ENCODE measurements around the gene MRPS24. TPM values are rescaled to one million over a fixed set of nuclear protein-coding genes. Genes with fewer than 3 reads are reported as not detected.

The MRPS24 gene
- total RNA-seq, 1 experiment from 2014 or later, result 135 TPM

DNA sequence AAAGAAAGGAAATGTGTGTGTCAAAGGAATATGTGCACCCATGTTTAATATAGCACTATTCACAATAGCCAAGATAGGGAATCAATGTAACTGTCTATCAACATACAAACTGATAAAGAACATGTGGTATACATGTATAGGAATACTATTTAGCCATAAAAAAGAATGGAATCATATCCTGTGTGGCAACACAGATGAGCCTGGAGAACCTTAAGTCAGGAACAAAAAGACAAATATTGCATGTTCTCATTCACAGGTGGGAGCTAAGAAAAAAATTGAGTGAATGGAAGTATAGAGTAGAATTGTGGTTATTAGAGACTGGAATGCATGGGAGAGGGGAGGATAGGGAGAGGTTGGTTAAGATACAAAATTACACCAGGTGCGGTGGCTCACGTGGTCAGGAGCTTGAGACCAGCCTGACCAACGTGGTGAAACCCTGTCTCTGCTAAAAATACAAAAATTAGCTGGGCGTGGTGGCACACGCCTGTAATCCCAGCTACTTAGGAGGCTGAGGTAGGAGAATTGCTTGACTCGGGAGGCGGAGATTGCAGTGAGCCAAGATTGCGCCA is 26.6 kb upstream of the MRPS24 start:
- peaks cover 4% of the 10 kb centered on the region; the same call in 1 of the 2 replicates for H3K9me3 Mint-ChIP-seq
- no peak for ATAC-seq
- no peak for DNase-seq (ENCODE audit: low spot score)
- H3K36me3 Mint-ChIP-seq, result no peaks in the 10 kb centered on the region
- ChIA-PET POLR2A (no interaction called here), CTCF (no interaction called here)
- H3K27me3 Mint-ChIP-seq (ENCODE audit: low read depth), result no peaks in the 10 kb centered on the region
- no peak overlapping the region for H3K4me3 Mint-ChIP-seq
- H3K27ac Mint-ChIP-seq, result no peak overlapping the region
- no peaks in the 10 kb centered on the region for H3K4me1 Mint-ChIP-seq
- TF ChIP-seq USF2 (CRISPR knock-in tag; IDR thresholded peaks at IDR 0.05) (no peak), RELA (CRISPR knock-in tag; IDR thresholded peaks at IDR 0.05; ENCODE audit: borderline replicate concordance) (no peak), OVOL2 (CRISPR knock-in tag; IDR thresholded peaks at IDR 0.05; ENCODE audit: borderline replicate concordance) (no peak), ZNF232 (CRISPR knock-in tag; IDR thresholded peaks at IDR 0.05) (no peak), GRHL2 (CRISPR knock-in tag; IDR thresholded peaks at IDR 0.05; ENCODE audit: insufficient replicate concordance, severe bottlenecking) (no peak), CBFB (CRISPR knock-in tag; IDR thresholded peaks at IDR 0.05; ENCODE audit: low read depth) (no peak)
- TF ChIP-seq, protein P1, sequence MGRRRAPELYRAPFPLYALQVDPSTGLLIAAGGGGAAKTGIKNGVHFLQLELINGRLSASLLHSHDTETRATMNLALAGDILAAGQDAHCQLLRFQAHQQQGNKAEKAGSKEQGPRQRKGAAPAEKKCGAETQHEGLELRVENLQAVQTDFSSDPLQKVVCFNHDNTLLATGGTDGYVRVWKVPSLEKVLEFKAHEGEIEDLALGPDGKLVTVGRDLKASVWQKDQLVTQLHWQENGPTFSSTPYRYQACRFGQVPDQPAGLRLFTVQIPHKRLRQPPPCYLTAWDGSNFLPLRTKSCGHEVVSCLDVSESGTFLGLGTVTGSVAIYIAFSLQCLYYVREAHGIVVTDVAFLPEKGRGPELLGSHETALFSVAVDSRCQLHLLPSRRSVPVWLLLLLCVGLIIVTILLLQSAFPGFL (CRISPR knock-in tag; IDR thresholded peaks at IDR 0.05; ENCODE audit: borderline replicate concordance), result no peak

GRCh38 chr7:43891069-43891955 is 22.0 kb upstream of the MRPS24 start:
- Mint-ChIP-seq H3K27ac (no peak overlapping the region), H3K9me3 (peaks cover 4% of the 10 kb centered on the region; the same call in 1 of the 2 replicates), H3K36me3 (no peaks in the 10 kb centered on the region), H3K4me3 (no peak overlapping the region), H3K4me1 (no peaks in the 10 kb centered on the region), H3K27me3 (ENCODE audit: low read depth) (no peaks in the 10 kb centered on the region)
- no peak for ATAC-seq
- no peak for DNase-seq (ENCODE audit: low spot score)
- ChIA-PET POLR2A (no interaction called here), CTCF (interaction anchor here (1.6 kb wide), 1 partner anchor 11 kb away, joined by 3 read pairs; no protein-coding TSS in a partner anchor)
- TF ChIP-seq ETV6 (CRISPR knock-in tag; IDR thresholded peaks at IDR 0.05) (no peak), NR3C1 (CRISPR knock-in tag; conservative IDR thresholded peaks at IDR 0.05; ENCODE audit: low read depth) (no peak), NR2C2 (CRISPR knock-in tag; IDR thresholded peaks at IDR 0.05) (no peak), IRF2 (CRISPR knock-in tag; IDR thresholded peaks at IDR 0.05; ENCODE audit: borderline replicate concordance, low read depth) (no peak), ZNF263 (CRISPR knock-in tag; IDR thresholded peaks at IDR 0.05; ENCODE audit: low read depth) (no peak), NFATC4 (CRISPR knock-in tag; IDR thresholded peaks at IDR 0.05) (no peak), ZNF317 (CRISPR knock-in tag; IDR thresholded peaks at IDR 0.05; ENCODE audit: borderline replicate concordance, low read depth) (no peak), CBFB (CRISPR knock-in tag; IDR thresholded peaks at IDR 0.05; ENCODE audit: low read depth) (no peak), FOXK1 (CRISPR knock-in tag; IDR thresholded peaks at IDR 0.05) (no peak), TCF7 (CRISPR knock-in tag; IDR thresholded peaks at IDR 0.05; ENCODE audit: low read depth) (no peak), USF2 (CRISPR knock-in tag; IDR thresholded peaks at IDR 0.05) (no peak), EMX1 (CRISPR knock-in tag; IDR thresholded peaks at IDR 0.05) (no peak), NFE2L1 (CRISPR knock-in tag; IDR thresholded peaks at IDR 0.05) (no peak)
- TF ChIP-seq, protein P2, sequence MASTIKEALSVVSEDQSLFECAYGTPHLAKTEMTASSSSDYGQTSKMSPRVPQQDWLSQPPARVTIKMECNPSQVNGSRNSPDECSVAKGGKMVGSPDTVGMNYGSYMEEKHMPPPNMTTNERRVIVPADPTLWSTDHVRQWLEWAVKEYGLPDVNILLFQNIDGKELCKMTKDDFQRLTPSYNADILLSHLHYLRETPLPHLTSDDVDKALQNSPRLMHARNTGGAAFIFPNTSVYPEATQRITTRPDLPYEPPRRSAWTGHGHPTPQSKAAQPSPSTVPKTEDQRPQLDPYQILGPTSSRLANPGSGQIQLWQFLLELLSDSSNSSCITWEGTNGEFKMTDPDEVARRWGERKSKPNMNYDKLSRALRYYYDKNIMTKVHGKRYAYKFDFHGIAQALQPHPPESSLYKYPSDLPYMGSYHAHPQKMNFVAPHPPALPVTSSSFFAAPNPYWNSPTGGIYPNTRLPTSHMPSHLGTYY (CRISPR knock-in tag; IDR thresholded peaks at IDR 0.05), result no peak
- TF ChIP-seq, protein P3, sequence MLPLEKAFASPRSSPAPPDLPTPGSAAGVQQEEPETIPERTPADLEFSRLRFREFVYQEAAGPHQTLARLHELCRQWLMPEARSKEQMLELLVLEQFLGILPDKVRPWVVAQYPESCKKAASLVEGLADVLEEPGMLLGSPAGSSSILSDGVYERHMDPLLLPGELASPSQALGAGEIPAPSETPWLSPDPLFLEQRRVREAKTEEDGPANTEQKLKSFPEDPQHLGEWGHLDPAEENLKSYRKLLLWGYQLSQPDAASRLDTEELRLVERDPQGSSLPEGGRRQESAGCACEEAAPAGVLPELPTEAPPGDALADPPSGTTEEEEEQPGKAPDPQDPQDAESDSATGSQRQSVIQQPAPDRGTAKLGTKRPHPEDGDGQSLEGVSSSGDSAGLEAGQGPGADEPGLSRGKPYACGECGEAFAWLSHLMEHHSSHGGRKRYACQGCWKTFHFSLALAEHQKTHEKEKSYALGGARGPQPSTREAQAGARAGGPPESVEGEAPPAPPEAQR (CRISPR knock-in tag; IDR thresholded peaks at IDR 0.05), result no peak
- TF ChIP-seq, protein P4, sequence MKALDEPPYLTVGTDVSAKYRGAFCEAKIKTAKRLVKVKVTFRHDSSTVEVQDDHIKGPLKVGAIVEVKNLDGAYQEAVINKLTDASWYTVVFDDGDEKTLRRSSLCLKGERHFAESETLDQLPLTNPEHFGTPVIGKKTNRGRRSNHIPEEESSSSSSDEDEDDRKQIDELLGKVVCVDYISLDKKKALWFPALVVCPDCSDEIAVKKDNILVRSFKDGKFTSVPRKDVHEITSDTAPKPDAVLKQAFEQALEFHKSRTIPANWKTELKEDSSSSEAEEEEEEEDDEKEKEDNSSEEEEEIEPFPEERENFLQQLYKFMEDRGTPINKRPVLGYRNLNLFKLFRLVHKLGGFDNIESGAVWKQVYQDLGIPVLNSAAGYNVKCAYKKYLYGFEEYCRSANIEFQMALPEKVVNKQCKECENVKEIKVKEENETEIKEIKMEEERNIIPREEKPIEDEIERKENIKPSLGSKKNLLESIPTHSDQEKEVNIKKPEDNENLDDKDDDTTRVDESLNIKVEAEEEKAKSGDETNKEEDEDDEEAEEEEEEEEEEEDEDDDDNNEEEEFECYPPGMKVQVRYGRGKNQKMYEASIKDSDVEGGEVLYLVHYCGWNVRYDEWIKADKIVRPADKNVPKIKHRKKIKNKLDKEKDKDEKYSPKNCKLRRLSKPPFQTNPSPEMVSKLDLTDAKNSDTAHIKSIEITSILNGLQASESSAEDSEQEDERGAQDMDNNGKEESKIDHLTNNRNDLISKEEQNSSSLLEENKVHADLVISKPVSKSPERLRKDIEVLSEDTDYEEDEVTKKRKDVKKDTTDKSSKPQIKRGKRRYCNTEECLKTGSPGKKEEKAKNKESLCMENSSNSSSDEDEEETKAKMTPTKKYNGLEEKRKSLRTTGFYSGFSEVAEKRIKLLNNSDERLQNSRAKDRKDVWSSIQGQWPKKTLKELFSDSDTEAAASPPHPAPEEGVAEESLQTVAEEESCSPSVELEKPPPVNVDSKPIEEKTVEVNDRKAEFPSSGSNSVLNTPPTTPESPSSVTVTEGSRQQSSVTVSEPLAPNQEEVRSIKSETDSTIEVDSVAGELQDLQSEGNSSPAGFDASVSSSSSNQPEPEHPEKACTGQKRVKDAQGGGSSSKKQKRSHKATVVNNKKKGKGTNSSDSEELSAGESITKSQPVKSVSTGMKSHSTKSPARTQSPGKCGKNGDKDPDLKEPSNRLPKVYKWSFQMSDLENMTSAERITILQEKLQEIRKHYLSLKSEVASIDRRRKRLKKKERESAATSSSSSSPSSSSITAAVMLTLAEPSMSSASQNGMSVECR (CRISPR knock-in tag; IDR thresholded peaks at IDR 0.05; ENCODE audit: borderline replicate concordance), result no peak

All from WTC11 (cell line).